ENCODE measurements around the gene ZNF292. TPM values are rescaled to one million over a fixed set of nuclear protein-coding genes. Genes with fewer than 3 reads are reported as not detected.

ZNF292 gene
- total RNA-seq, 1 donor, result 39.4 TPM

GRCh38 chr6:87241304-87241703, 85.9 kb downstream of the ZNF292 start:
- H3K4me3 ChIP-seq (ENCODE audit: insufficient read depth, low read length), result no peak overlapping the region
- H3K4me2 ChIP-seq (ENCODE audit: insufficient read depth, low read length), result no peak overlapping the region
- no peaks in the 10 kb centered on the region for H3K4me1 ChIP-seq (ENCODE audit: insufficient read depth, low read length)
- no peak for TF ChIP-seq CTCF (IDR thresholded peaks at IDR 0.05; ENCODE audit: extremely low read depth, low read depth, low read length)
- no peaks in the 10 kb centered on the region for H3K9me3 ChIP-seq (ENCODE audit: low read depth, low read length)
- DNase-seq (ENCODE audit: insufficient read length, low spot score, missing footprints), result no peak
- peaks cover 6% of the 10 kb centered on the region for H3K79me2 ChIP-seq (ENCODE audit: insufficient read depth, low read length)
- no peak overlapping the region for H2AFZ ChIP-seq (ENCODE audit: low read length)
- H4K20me1 ChIP-seq (ENCODE audit: insufficient read depth, low read length), result peaks cover 6% of the 10 kb centered on the region
- H3K27ac ChIP-seq (ENCODE audit: low read depth, low read length), result no peak overlapping the region
- no peaks in the 10 kb centered on the region for H3K27me3 ChIP-seq (ENCODE audit: insufficient read depth, low read length)
- H3K36me3 ChIP-seq (ENCODE audit: insufficient read depth, low read length), result peaks cover 7% of the 10 kb centered on the region

- no peak for TF ChIP-seq CTCF (IDR thresholded peaks at IDR 0.05; ENCODE audit: extremely low read depth, low read depth, low read length)
- Histone ChIP-seq H3K36me3 (ENCODE audit: insufficient read depth, low read length) (peaks cover 17% of the 10 kb centered on the region), H2AFZ (ENCODE audit: low read length) (no peak overlapping the region), H3K79me2 (ENCODE audit: insufficient read depth, low read length) (peaks cover 6% of the 10 kb centered on the region), H3K4me3 (ENCODE audit: insufficient read depth, low read length) (no peak overlapping the region), H4K20me1 (ENCODE audit: insufficient read depth, low read length) (peaks cover 8% of the 10 kb centered on the region), H3K27ac (ENCODE audit: low read depth, low read length) (no peak overlapping the region), H3K4me1 (ENCODE audit: insufficient read depth, low read length) (no peaks in the 10 kb centered on the region), H3K4me2 (ENCODE audit: insufficient read depth, low read length) (no peak overlapping the region), H3K27me3 (ENCODE audit: insufficient read depth, low read length) (no peaks in the 10 kb centered on the region), H3K9me3 (ENCODE audit: low read depth, low read length) (no peaks in the 10 kb centered on the region)
- DNase-seq (ENCODE audit: insufficient read length, low spot score, missing footprints), result no peak
Measured at GRCh38 chr6:87242311-87242710, 86.9 kb downstream of the ZNF292 start.

GRCh38 chr6:87243812-87244211, 88.4 kb downstream of the ZNF292 start:
- no peak for TF ChIP-seq CTCF (IDR thresholded peaks at IDR 0.05; ENCODE audit: extremely low read depth, low read depth, low read length)
- H3K27ac ChIP-seq (ENCODE audit: low read depth, low read length), result no peak overlapping the region
- H3K27me3 ChIP-seq (ENCODE audit: insufficient read depth, low read length), result no peaks in the 10 kb centered on the region
- peaks cover 6% of the 10 kb centered on the region for H3K79me2 ChIP-seq (ENCODE audit: insufficient read depth, low read length)
- no peaks in the 10 kb centered on the region for H3K9me3 ChIP-seq (ENCODE audit: low read depth, low read length)
- no peak overlapping the region for H2AFZ ChIP-seq (ENCODE audit: low read length)
- H4K20me1 ChIP-seq (ENCODE audit: insufficient read depth, low read length), result peaks cover 7% of the 10 kb centered on the region
- H3K36me3 ChIP-seq (ENCODE audit: insufficient read depth, low read length), result peaks cover 23% of the 10 kb centered on the region
- H3K4me2 ChIP-seq (ENCODE audit: insufficient read depth, low read length), result no peak overlapping the region
- no peak for DNase-seq (ENCODE audit: insufficient read length, low spot score, missing footprints)
- no peak overlapping the region for H3K4me3 ChIP-seq (ENCODE audit: insufficient read depth, low read length)
- no peaks in the 10 kb centered on the region for H3K4me1 ChIP-seq (ENCODE audit: insufficient read depth, low read length)

GRCh38 chr6:87244380-87244779, 89.0 kb downstream of the ZNF292 start:
- Histone ChIP-seq H3K9me3 (ENCODE audit: low read depth, low read length) (no peaks in the 10 kb centered on the region), H3K36me3 (ENCODE audit: insufficient read depth, low read length) (peaks cover 27% of the 10 kb centered on the region), H4K20me1 (ENCODE audit: insufficient read depth, low read length) (peaks cover 7% of the 10 kb centered on the region), H2AFZ (ENCODE audit: low read length) (no peak overlapping the region), H3K4me3 (ENCODE audit: insufficient read depth, low read length) (no peak overlapping the region), H3K79me2 (ENCODE audit: insufficient read depth, low read length) (peaks cover 6% of the 10 kb centered on the region), H3K4me2 (ENCODE audit: insufficient read depth, low read length) (no peak overlapping the region), H3K27ac (ENCODE audit: low read depth, low read length) (no peak overlapping the region), H3K4me1 (ENCODE audit: insufficient read depth, low read length) (no peaks in the 10 kb centered on the region), H3K27me3 (ENCODE audit: insufficient read depth, low read length) (no peaks in the 10 kb centered on the region)
- DNase-seq (ENCODE audit: insufficient read length, low spot score, missing footprints), result no peak
- no peak for TF ChIP-seq CTCF (IDR thresholded peaks at IDR 0.05; ENCODE audit: extremely low read depth, low read depth, low read length)
